ENCODE results near the gene CRYM.
A peak's percentile ranks its signal among the peaks of the same experiment; 100 is the strongest.

Gene CRYM

DNA sequence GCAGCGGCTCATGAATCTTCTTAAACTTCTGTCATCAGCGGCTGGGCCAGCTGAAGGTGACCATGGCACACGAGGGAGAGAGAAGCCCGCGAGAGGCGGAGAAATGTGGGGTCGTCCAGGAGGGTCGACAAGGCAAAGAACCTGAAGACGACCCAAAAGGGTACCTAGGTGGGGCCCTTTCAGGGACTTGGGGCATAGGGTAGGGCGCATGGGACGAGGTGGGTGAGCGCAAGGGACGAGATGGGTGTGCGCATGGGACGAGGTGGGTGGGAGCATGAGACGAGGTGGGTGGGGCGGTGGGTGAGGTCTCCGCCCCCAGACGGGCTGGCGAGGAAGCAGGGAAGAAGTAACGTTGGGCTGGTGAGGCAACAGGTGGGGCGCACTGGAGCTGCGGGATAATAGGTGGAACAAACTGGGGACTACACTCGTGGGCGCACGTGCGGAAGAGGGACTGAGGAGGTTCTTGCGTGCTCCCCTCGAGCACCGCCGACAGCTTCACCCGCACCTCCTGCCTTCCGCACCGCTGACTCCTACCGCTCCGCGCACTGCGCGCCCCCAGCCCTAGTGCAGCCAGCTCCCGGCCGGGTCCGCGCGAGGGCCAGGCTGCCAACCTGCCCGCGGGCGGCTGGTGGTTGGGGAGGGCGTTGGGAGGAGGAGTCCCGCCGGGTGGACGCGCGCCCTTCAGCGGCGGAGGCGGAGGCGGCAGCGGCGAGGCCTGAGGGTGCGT is 23.2 kb upstream of the CRYM start (continued):
- TF ChIP-seq, protein P1, sequence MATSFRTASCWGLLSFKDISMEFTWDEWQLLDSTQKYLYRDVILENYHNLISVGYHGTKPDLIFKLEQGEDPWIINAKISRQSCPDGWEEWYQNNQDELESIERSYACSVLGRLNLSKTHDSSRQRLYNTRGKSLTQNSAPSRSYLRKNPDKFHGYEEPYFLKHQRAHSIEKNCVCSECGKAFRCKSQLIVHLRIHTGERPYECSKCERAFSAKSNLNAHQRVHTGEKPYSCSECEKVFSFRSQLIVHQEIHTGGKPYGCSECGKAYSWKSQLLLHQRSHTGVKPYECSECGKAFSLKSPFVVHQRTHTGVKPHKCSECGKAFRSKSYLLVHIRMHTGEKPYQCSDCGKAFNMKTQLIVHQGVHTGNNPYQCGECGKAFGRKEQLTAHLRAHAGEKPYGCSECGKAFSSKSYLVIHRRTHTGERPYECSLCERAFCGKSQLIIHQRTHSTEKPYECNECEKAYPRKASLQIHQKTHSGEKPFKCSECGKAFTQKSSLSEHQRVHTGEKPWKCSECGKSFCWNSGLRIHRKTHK (tag by site-specific recombination; IDR thresholded peaks at IDR 0.05): no peak
- no peak for TF ChIP-seq ZNF416 (tag by site-specific recombination; IDR thresholded peaks at IDR 0.05)
- peak; percentile 88 for TF ChIP-seq ZNF692 (tag by site-specific recombination; IDR thresholded peaks at IDR 0.05)
- TF ChIP-seq BCL11B (tag by site-specific recombination; IDR thresholded peaks at IDR 0.05; ENCODE audit: low read depth): no peak
- TF ChIP-seq ZNF521 (tag by site-specific recombination; IDR thresholded peaks at IDR 0.05): no peak
- no peak for TF ChIP-seq ZFP3 (tag by site-specific recombination; IDR thresholded peaks at IDR 0.05; ENCODE audit: low read depth)
- TF ChIP-seq OVOL3 (tag by site-specific recombination; IDR thresholded peaks at IDR 0.05): peak; percentile 55; the same call in 1 of the 2 replicates
- TF ChIP-seq SP2 (tag by site-specific recombination; IDR thresholded peaks at IDR 0.05): peak; percentile 93
- TF ChIP-seq ZNF76 (tag by site-specific recombination; IDR thresholded peaks at IDR 0.05; ENCODE audit: borderline replicate concordance, low read depth): peak; percentile 69
- no peak for TF ChIP-seq ZNF280D (tag by site-specific recombination; IDR thresholded peaks at IDR 0.05)
- TF ChIP-seq ZNF394 (tag by site-specific recombination; IDR thresholded peaks at IDR 0.05; ENCODE audit: borderline replicate concordance): no peak
- TF ChIP-seq SP3 (tag by site-specific recombination; IDR thresholded peaks at IDR 0.05): peak; percentile 88
- TF ChIP-seq ZNF362 (tag by site-specific recombination; IDR thresholded peaks at IDR 0.05): no peak
- no peak for TF ChIP-seq ZNF248 (tag by site-specific recombination; IDR thresholded peaks at IDR 0.05)
- no peak for TF ChIP-seq ZNF138 (tag by site-specific recombination; IDR thresholded peaks at IDR 0.05; ENCODE audit: borderline replicate concordance)
- TF ChIP-seq, protein P2, sequence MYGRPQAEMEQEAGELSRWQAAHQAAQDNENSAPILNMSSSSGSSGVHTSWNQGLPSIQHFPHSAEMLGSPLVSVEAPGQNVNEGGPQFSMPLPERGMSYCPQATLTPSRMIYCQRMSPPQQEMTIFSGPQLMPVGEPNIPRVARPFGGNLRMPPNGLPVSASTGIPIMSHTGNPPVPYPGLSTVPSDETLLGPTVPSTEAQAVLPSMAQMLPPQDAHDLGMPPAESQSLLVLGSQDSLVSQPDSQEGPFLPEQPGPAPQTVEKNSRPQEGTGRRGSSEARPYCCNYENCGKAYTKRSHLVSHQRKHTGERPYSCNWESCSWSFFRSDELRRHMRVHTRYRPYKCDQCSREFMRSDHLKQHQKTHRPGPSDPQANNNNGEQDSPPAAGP (tag by site-specific recombination; IDR thresholded peaks at IDR 0.05): peak; percentile 95
- no peak for TF ChIP-seq ZNF585B (tag by site-specific recombination; IDR thresholded peaks at IDR 0.05)
- peak; percentile 98 for TF ChIP-seq KLF16 (tag by site-specific recombination; IDR thresholded peaks at IDR 0.05)
- TF ChIP-seq ZNF302 (tag by site-specific recombination; IDR thresholded peaks at IDR 0.05; ENCODE audit: low read depth): no peak
- peak; percentile 74; the same call in 1 of the 2 replicates for TF ChIP-seq ZNF341 (tag by site-specific recombination; IDR thresholded peaks at IDR 0.05; ENCODE audit: low read depth)
- no peak for TF ChIP-seq HOXC10 (CRISPR knock-in tag; IDR thresholded peaks at IDR 0.05)
- no peak for TF ChIP-seq HOXD13 (CRISPR knock-in tag; IDR thresholded peaks at IDR 0.05; ENCODE audit: borderline replicate concordance)
- TF ChIP-seq, protein P3, sequence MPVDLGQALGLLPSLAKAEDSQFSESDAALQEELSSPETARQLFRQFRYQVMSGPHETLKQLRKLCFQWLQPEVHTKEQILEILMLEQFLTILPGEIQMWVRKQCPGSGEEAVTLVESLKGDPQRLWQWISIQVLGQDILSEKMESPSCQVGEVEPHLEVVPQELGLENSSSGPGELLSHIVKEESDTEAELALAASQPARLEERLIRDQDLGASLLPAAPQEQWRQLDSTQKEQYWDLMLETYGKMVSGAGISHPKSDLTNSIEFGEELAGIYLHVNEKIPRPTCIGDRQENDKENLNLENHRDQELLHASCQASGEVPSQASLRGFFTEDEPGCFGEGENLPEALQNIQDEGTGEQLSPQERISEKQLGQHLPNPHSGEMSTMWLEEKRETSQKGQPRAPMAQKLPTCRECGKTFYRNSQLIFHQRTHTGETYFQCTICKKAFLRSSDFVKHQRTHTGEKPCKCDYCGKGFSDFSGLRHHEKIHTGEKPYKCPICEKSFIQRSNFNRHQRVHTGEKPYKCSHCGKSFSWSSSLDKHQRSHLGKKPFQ (tag by site-specific recombination; IDR thresholded peaks at IDR 0.05): no peak
- peak; percentile 20; the same call in 1 of the 2 replicates for TF ChIP-seq OSR2 (tag by site-specific recombination; IDR thresholded peaks at IDR 0.05)
- TF ChIP-seq GLI2 (tag by site-specific recombination; IDR thresholded peaks at IDR 0.05; ENCODE audit: borderline replicate concordance, low read depth): no peak
- TF ChIP-seq CTCF (tag by site-specific recombination; IDR thresholded peaks at IDR 0.05): peak; percentile 95
